HEK293 (cell line): Measurements from ENCODE around the gene ARHGAP42.

Experiments
- PRDM4 ChIP-seq: fragments of 450-650 bp; formaldehyde crosslinking; IDR thresholded peaks from 2 replicates; pipeline ENCODE4 v1.5.1; 2017; ENCODE audit warnings: missing biosample characterization, missing genetic modification characterization
- RBAK ChIP-seq: fragments of 450-650 bp; formaldehyde crosslinking; IDR thresholded peaks from 2 replicates; pipeline ENCODE4 v1.5.1; 2016; ENCODE audit warnings: missing biosample characterization, missing genetic modification characterization
- ZNF398 ChIP-seq: fragments of 450-650 bp; formaldehyde crosslinking; IDR thresholded peaks from 2 replicates; pipeline ENCODE4 v1.5.1; 2017; ENCODE audit warnings: missing biosample characterization, missing genetic modification characterization
- ZNF426 ChIP-seq: fragments of 450-650 bp; formaldehyde crosslinking; IDR thresholded peaks from 2 replicates; pipeline ENCODE4 v1.5.1; 2017; ENCODE audit warnings: missing biosample characterization, missing genetic modification characterization, mild to moderate bottlenecking, inconsistent platforms, moderate library complexity
- ZNF626 ChIP-seq: fragments of 450-650 bp; sonication (Bioruptor Pico); formaldehyde crosslinking; IDR thresholded peaks from 2 replicates; pipeline ENCODE4 v1.5.1; 2018; ENCODE audit warnings: missing biosample characterization, missing genetic modification characterization, inconsistent platforms
- ZNF639 ChIP-seq: fragments of 450-650 bp; formaldehyde crosslinking; IDR thresholded peaks from 2 replicates; pipeline ENCODE4 v1.5.1; 2016; ENCODE audit warnings: missing biosample characterization, missing genetic modification characterization
- ZNF792 ChIP-seq: fragments of 450-650 bp; formaldehyde crosslinking; IDR thresholded peaks from 2 replicates; pipeline ENCODE4 v1.5.1; 2016; ENCODE audit warnings: missing biosample characterization, missing genetic modification characterization
- TF ChIP-seq, protein P1 (sequence below): fragments of 450-650 bp; formaldehyde crosslinking; IDR thresholded peaks from 2 replicates; pipeline ENCODE4 v1.5.1; 2016; ENCODE audit warnings: missing biosample characterization, missing genetic modification characterization

DNA sequence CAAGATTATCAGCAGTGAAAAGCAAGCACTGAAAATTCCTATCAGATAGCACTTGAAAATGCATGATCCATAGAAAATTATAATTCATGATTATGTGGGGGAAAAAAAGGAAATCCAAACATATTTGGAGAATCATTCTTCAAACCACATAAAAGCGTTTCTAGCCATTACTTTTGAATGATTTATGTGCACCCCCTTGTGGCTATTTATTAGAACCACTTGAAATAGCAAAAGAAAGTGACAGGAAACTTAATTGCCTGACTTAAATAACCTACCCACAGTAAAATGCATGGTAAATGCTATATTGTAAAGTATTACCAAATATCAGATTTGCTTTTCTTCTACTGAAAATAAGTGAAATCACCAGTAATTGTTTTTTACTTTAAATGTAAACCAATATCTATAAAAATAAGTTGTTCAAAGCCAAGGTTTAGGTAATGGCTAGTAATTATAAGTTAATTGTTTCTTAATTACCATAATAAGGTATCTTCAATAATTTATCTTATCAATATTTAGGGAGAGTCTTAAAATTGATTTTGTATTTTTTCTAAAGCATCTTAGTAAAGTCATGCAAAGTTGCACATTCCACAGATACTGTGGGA, 168.5 kb downstream of the ARHGAP42 start:
- TF ChIP-seq PRDM4 (tag by site-specific recombination) (no peak), ZNF398 (tag by site-specific recombination) (no peak), ZNF639 (tag by site-specific recombination) (no peak), RBAK (tag by site-specific recombination) (no peak), ZNF626 (tag by site-specific recombination) (no peak), ZNF426 (tag by site-specific recombination) (no peak), ZNF792 (tag by site-specific recombination) (no peak)
- TF ChIP-seq, protein P1, sequence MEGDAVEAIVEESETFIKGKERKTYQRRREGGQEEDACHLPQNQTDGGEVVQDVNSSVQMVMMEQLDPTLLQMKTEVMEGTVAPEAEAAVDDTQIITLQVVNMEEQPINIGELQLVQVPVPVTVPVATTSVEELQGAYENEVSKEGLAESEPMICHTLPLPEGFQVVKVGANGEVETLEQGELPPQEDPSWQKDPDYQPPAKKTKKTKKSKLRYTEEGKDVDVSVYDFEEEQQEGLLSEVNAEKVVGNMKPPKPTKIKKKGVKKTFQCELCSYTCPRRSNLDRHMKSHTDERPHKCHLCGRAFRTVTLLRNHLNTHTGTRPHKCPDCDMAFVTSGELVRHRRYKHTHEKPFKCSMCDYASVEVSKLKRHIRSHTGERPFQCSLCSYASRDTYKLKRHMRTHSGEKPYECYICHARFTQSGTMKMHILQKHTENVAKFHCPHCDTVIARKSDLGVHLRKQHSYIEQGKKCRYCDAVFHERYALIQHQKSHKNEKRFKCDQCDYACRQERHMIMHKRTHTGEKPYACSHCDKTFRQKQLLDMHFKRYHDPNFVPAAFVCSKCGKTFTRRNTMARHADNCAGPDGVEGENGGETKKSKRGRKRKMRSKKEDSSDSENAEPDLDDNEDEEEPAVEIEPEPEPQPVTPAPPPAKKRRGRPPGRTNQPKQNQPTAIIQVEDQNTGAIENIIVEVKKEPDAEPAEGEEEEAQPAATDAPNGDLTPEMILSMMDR (tag by site-specific recombination): peak; percentile 22; the same call in 1 of the 2 replicates
